ENCODE data around the gene ST7L. TPM values are rescaled to one million over a fixed set of nuclear protein-coding genes. Genes with fewer than 3 reads are reported as not detected.

Gene ST7L
- total RNA-seq, 1 donor from 2014 or later = 14.8 TPM

DNA sequence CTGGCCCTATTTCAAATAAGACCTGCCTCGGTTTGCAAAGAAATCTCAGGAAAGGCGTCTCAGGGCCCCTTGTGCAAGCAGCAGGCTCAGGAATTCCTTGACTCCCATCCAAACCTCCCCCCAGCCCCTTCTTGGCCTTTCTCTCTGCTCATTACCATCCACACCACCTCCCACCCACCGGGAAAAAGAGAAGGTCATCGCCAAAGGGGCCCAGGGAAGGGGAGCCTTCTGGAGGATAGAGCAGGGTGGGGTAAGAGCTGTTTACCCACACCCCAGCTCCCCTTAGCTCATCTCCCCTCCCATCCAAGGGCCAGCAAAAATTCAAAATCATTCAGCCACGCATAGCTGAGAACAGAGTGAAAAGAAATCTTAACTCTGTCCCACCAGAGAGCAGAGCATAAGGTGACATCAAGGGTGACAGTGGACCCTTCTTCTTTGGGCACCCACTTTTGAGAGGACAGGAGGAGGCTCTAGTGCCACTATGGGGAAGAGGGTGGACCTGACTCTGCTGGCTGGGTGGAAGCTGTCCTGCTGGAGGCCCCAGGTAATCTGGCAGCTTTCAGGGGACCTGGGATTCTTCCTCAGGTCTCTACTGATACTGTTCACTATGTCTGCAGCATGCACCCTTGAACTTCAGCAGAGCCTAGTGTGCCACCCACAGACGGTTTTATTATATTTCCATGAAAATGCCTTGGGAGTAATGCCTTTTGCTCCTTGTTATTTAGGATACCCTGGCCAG lies 114.1 kb downstream of the ST7L start:
- H3K4me1 Mint-ChIP-seq (ENCODE audit: low read depth, unreplicated experiment) = peaks cover 21% of the 10 kb centered on the region
- peaks cover 60% of the 10 kb centered on the region for H3K27me3 Mint-ChIP-seq (ENCODE audit: low read depth, unreplicated experiment)
- DNase-seq (ENCODE audit: low read depth) (no peak), FAIRE-seq (no peak)
- no peak overlapping the region for H3K27ac Mint-ChIP-seq (ENCODE audit: unreplicated experiment)
- Histone ChIP-seq H3K9ac (ENCODE audit: low read length) (no peak overlapping the region), H3K9me3 (ENCODE audit: insufficient read depth, low read depth, low read length) (no peaks in the 10 kb centered on the region), H3K4me1 (ENCODE audit: insufficient read depth, low read length) (peaks cover 15% of the 10 kb centered on the region), H3K4me2 (ENCODE audit: low read length) (no peak overlapping the region), H3K27ac (ENCODE audit: low read depth, low read length) (no peak overlapping the region), H3K27me3 (ENCODE audit: insufficient read depth, low read length) (peaks cover 79% of the 10 kb centered on the region), H4K20me1 (ENCODE audit: insufficient read depth, low read length) (peaks cover 15% of the 10 kb centered on the region), H2AFZ (ENCODE audit: low read depth, low read length) (no peak overlapping the region), H3K36me3 (ENCODE audit: insufficient read depth, low read length) (no peaks in the 10 kb centered on the region), H3K79me2 (ENCODE audit: insufficient read depth, low read length) (no peaks in the 10 kb centered on the region), H3K4me3 (ENCODE audit: insufficient read depth, low read depth, low read length) (no peak overlapping the region)
- no peaks in the 10 kb centered on the region for H3K9me3 Mint-ChIP-seq (ENCODE audit: unreplicated experiment)
- no peak overlapping the region for H3K4me3 Mint-ChIP-seq (ENCODE audit: unreplicated experiment)
- no peaks in the 10 kb centered on the region for H3K36me3 Mint-ChIP-seq (ENCODE audit: low read depth, unreplicated experiment)
- TF ChIP-seq, protein P1, sequence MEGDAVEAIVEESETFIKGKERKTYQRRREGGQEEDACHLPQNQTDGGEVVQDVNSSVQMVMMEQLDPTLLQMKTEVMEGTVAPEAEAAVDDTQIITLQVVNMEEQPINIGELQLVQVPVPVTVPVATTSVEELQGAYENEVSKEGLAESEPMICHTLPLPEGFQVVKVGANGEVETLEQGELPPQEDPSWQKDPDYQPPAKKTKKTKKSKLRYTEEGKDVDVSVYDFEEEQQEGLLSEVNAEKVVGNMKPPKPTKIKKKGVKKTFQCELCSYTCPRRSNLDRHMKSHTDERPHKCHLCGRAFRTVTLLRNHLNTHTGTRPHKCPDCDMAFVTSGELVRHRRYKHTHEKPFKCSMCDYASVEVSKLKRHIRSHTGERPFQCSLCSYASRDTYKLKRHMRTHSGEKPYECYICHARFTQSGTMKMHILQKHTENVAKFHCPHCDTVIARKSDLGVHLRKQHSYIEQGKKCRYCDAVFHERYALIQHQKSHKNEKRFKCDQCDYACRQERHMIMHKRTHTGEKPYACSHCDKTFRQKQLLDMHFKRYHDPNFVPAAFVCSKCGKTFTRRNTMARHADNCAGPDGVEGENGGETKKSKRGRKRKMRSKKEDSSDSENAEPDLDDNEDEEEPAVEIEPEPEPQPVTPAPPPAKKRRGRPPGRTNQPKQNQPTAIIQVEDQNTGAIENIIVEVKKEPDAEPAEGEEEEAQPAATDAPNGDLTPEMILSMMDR (IDR thresholded peaks at IDR 0.05; ENCODE audit: insufficient read depth, low read depth, low read length) = no peak

DNA sequence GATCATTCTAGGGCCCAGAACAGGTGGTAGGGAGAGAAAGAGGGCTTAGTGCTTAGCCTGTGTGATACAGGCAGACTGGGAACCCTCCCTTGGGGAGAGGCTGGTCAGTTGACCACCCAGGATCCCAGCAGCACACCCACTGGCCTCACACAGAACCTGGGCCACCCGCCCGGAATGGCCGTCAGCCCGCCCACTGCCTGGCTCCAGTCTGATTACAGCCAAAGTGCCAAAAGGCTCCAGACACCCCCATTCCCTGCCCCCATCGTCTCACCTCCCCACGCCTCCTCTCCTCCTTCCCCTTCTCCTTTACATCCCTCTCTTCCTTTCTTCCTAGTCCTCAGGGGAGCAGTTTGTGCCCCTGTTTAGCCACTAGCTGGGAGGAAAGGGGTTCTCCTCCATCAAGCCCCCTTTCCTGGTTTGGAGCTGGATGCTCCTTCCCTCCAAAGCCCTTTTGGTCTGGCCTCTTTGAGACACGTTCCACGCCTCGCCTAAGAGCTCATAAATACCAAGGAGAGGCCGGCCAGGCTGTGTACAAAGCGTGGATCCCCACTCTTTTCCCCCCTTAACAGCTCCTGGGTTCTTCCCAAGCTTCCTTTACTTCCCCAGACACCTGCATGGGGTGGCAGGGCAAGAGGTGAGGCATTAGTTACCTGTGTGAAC lies 114.8 kb downstream of the ST7L start:
- H2AFZ ChIP-seq (ENCODE audit: low read depth, low read length) = no peak overlapping the region
- peaks cover 77% of the 10 kb centered on the region for H3K27me3 ChIP-seq (ENCODE audit: insufficient read depth, low read length)
- no peak overlapping the region for H3K4me2 ChIP-seq (ENCODE audit: low read length)
- H3K36me3 ChIP-seq (ENCODE audit: insufficient read depth, low read length) = no peaks in the 10 kb centered on the region
- H4K20me1 ChIP-seq (ENCODE audit: insufficient read depth, low read length) = peaks cover 11% of the 10 kb centered on the region
- no peak for FAIRE-seq
- no peak overlapping the region for H3K27ac ChIP-seq (ENCODE audit: low read depth, low read length)
- no peak overlapping the region for H3K27ac Mint-ChIP-seq (ENCODE audit: unreplicated experiment)
- H3K36me3 Mint-ChIP-seq (ENCODE audit: low read depth, unreplicated experiment) = no peaks in the 10 kb centered on the region
- H3K27me3 Mint-ChIP-seq (ENCODE audit: low read depth, unreplicated experiment) = peaks cover 57% of the 10 kb centered on the region
- H3K9ac ChIP-seq (ENCODE audit: low read length) = no peak overlapping the region
- no peaks in the 10 kb centered on the region for H3K79me2 ChIP-seq (ENCODE audit: insufficient read depth, low read length)
- no peaks in the 10 kb centered on the region for H3K9me3 ChIP-seq (ENCODE audit: insufficient read depth, low read depth, low read length)
- peak; percentile 36 for TF ChIP-seq EZH2 (IDR thresholded peaks at IDR 0.05; ENCODE audit: insufficient read depth, low read length)
- TF ChIP-seq, protein P1 (IDR thresholded peaks at IDR 0.05; ENCODE audit: insufficient read depth, low read depth, low read length) = no peak
- DNase-seq (ENCODE audit: low read depth) = no peak
- peaks cover 21% of the 10 kb centered on the region for H3K4me1 Mint-ChIP-seq (ENCODE audit: low read depth, unreplicated experiment)
- H3K9me3 Mint-ChIP-seq (ENCODE audit: unreplicated experiment) = no peaks in the 10 kb centered on the region
- peaks cover 15% of the 10 kb centered on the region for H3K4me1 ChIP-seq (ENCODE audit: insufficient read depth, low read length)
- H3K4me3 Mint-ChIP-seq (ENCODE audit: unreplicated experiment) = no peak overlapping the region
- H3K4me3 ChIP-seq (ENCODE audit: insufficient read depth, low read depth, low read length) = no peak overlapping the region

- Mint-ChIP-seq H3K4me3 (ENCODE audit: unreplicated experiment) (peak overlapping the region; percentile 79), H3K27ac (ENCODE audit: unreplicated experiment) (no peak overlapping the region), H3K9me3 (ENCODE audit: unreplicated experiment) (no peaks in the 10 kb centered on the region), H3K4me1 (ENCODE audit: low read depth, unreplicated experiment) (peaks cover 21% of the 10 kb centered on the region), H3K27me3 (ENCODE audit: low read depth, unreplicated experiment) (peaks cover 53% of the 10 kb centered on the region), H3K36me3 (ENCODE audit: low read depth, unreplicated experiment) (no peaks in the 10 kb centered on the region)
- Histone ChIP-seq H3K9ac (ENCODE audit: low read length) (no peak overlapping the region), H3K36me3 (ENCODE audit: insufficient read depth, low read length) (no peaks in the 10 kb centered on the region), H3K27ac (ENCODE audit: low read depth, low read length) (no peak overlapping the region), H3K4me2 (ENCODE audit: low read length) (peak overlapping the region; percentile 94), H3K79me2 (ENCODE audit: insufficient read depth, low read length) (no peaks in the 10 kb centered on the region), H2AFZ (ENCODE audit: low read depth, low read length) (no peak overlapping the region), H3K4me3 (ENCODE audit: insufficient read depth, low read depth, low read length) (no peak overlapping the region), H4K20me1 (ENCODE audit: insufficient read depth, low read length) (peaks cover 11% of the 10 kb centered on the region), H3K4me1 (ENCODE audit: insufficient read depth, low read length) (peaks cover 7% of the 10 kb centered on the region), H3K27me3 (ENCODE audit: insufficient read depth, low read length) (peaks cover 65% of the 10 kb centered on the region), H3K9me3 (ENCODE audit: insufficient read depth, low read depth, low read length) (no peaks in the 10 kb centered on the region)
- DNase-seq (ENCODE audit: low read depth) (no peak), FAIRE-seq (no peak)
- TF ChIP-seq, protein P1 (IDR thresholded peaks at IDR 0.05; ENCODE audit: insufficient read depth, low read depth, low read length) = no peak
- TF ChIP-seq EZH2 (IDR thresholded peaks at IDR 0.05; ENCODE audit: insufficient read depth, low read length) = no peak
These were observed 116.1 kb downstream of the ST7L start for GRCh38 chr1:112502826-112503225.

Measured in astrocyte (in vitro differentiated cells and primary cell).